Lung microvascular endothelial cell (primary cell): ENCODE measurements around the gene GALNT16. TPM values are rescaled to one million over a fixed set of nuclear protein-coding genes. Genes with fewer than 3 reads are reported as not detected.

ENCODE experiments used
- DNase-seq, 2 donors: peaks; one replicate each; pipeline versions ENCODE4 v3.0.0 to v3.0.0-alpha.2; 2010; ENCODE audit warnings: low read depth in 2 of 2
- total RNA-seq: library from RNA; depleted of rRNA; stranded (reverse); fragments of >200 nt; gene quantifications from 2 replicates; pipeline ENCODE4 v1.2.1, GENCODE V29; 2014

The GALNT16 gene
- total RNA-seq, 1 donor from 2014 or later = not detected

- DNase-seq = no peak
These were observed 144.9 kb downstream of the GALNT16 start for GRCh38 chr14:69404883-69405282.

- no peak for DNase-seq
These were observed 145.8 kb downstream of the GALNT16 start for GRCh38 chr14:69405762-69406161.

Other genes starting within 250 kb of the GALNT16 start
- 8.5 and 11.5 TPM in 2 replicates for gene DCAF5, start 107.0 kb upstream of the GALNT16 start, total RNA-seq
- 16.8 and 21.0 TPM in 2 replicates for gene EXD2, start 68.7 kb upstream of the GALNT16 start, total RNA-seq
- gene ERH, start 138.1 kb downstream of the GALNT16 start, total RNA-seq = 222 and 226 TPM in 2 replicates
- gene SLC39A9, start 138.5 kb downstream of the GALNT16 start, total RNA-seq = 77.4 and 117 TPM in 2 replicates
- under 0.01 TPM in 1 of 2 replicates, not detected in the other for gene PLEKHD1, start 224.6 kb downstream of the GALNT16 start, total RNA-seq